OCI-LY3 (cell line): Measurements from ENCODE around the gene ZCCHC24.

ENCODE experiments used
- H2AFZ ChIP-seq: fragments of 200-600, 300-600 bp; shearing (Covaris generic); 2 replicates; pipeline ENCODE4 v1.6.0; 2014; ENCODE audit warnings: antibody characterized with exemption, low read depth, low read length
- H3K27ac ChIP-seq: fragments of 200-600, 300-600 bp; sonication (generic); 2 replicates; pipeline ENCODE4 v1.5.1; 2014; ENCODE audit warnings: mild to moderate bottlenecking, low read length, moderate library complexity, mixed read lengths
- H3K27me3 ChIP-seq: fragments of 200-600, 300-600 bp; sonication (generic); 2 replicates; pipeline ENCODE4 v1.6.1; 2014; ENCODE audit warnings: low read depth, low read length, mixed read lengths
- H3K36me3 ChIP-seq: fragments of 200-600, 300-600 bp; sonication (generic); replicated peaks from 2 replicates; pipeline ENCODE3; 2014; ENCODE audit warnings: low read depth, low read length, mixed read lengths
- H3K4me1 ChIP-seq: fragments of 300-600, 200-600 bp; sonication (generic); 2 replicates; pipeline ENCODE4 v1.6.1; 2014; ENCODE audit warnings: low read length, mixed read lengths
- H3K4me2 ChIP-seq: fragments of 200-600, 300-600 bp; sonication (generic); 2 replicates; pipeline ENCODE4 v1.6.1; 2014; ENCODE audit warnings: low read length, mixed read lengths
- H3K4me3 ChIP-seq: fragments of 300-600, 200-600 bp; sonication (generic); 2 replicates; pipeline ENCODE4 v1.5.1; 2014; ENCODE audit warnings: antibody characterized with exemption, mild to moderate bottlenecking, low read length, moderate library complexity
- H3K79me2 ChIP-seq: fragments of 300-600, 200-600 bp; shearing (Covaris generic); 2 replicates; pipeline ENCODE4 v1.6.1; 2014; ENCODE audit warnings: mild to moderate bottlenecking, low read length, mixed read lengths
- H3K9ac ChIP-seq: fragments of 300-600, 200-600 bp; shearing (Covaris generic); 2 replicates; pipeline ENCODE4 v1.6.0; 2014; ENCODE audit warnings: mild to moderate bottlenecking, low read length, moderate library complexity
- H3K9me3 ChIP-seq: fragments of 200-600, 300-600 bp; shearing (Covaris generic); 2 replicates; pipeline ENCODE4 v1.6.1; 2014; ENCODE audit warnings: low read length, mixed read lengths; ENCODE audit not compliant: insufficient read depth
- H4K20me1 ChIP-seq: fragments of 200-600, 300-600 bp; sonication (generic); 2 replicates; pipeline ENCODE4 v1.6.1; 2016; ENCODE audit warnings: low read length, mixed read lengths; ENCODE audit not compliant: insufficient read depth
- EZH2phosphoT487 ChIP-seq: fragments of 200-600 bp; shearing (Covaris generic); IDR thresholded peaks from 2 replicates; pipeline ENCODE4 v1.6.1; 2018; ENCODE audit warnings: antibody characterized with exemption, mixed run types, low read depth
- TF ChIP-seq, protein P1 (sequence below): fragments of 200-600, 300-600 bp; sonication (generic); IDR thresholded peaks from 2 replicates; pipeline ENCODE4 v1.5.1; 2014; ENCODE audit warnings: antibody characterized with exemption, low read length, low read depth

The ZCCHC24 gene

DNA sequence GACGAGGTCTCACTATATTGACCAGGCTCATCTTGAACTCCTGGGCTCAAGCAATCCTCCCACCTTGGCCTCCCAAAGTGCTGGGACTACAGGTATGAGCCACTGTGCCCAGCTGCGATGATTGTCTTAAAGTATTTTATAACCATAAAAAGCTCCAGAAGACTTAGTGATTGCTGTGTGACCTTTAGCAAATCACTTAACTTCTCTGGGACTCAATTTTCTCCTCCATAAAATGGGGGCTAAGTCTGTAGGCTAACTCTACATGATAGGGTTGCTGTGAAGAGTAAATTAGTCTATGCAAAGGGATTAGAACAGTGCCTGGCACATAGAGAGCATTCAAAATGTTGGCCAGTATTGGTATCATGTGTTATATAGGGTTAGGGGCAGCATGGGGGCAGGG, 55.4 kb downstream of the ZCCHC24 start:
- Histone ChIP-seq H3K4me2 (no peak overlapping the region), H3K9me3 (no peaks in the 10 kb centered on the region), H4K20me1 (no peaks in the 10 kb centered on the region), H3K27me3 (no peaks in the 10 kb centered on the region), H2AFZ (no peak overlapping the region), H3K27ac (no peak overlapping the region), H3K4me1 (peaks cover 10% of the 10 kb centered on the region), H3K9ac (no peak overlapping the region), H3K79me2 (no peaks in the 10 kb centered on the region), H3K4me3 (no peak overlapping the region), H3K36me3 (no peaks in the 10 kb centered on the region)
- TF ChIP-seq EZH2phosphoT487: no peak

DNA sequence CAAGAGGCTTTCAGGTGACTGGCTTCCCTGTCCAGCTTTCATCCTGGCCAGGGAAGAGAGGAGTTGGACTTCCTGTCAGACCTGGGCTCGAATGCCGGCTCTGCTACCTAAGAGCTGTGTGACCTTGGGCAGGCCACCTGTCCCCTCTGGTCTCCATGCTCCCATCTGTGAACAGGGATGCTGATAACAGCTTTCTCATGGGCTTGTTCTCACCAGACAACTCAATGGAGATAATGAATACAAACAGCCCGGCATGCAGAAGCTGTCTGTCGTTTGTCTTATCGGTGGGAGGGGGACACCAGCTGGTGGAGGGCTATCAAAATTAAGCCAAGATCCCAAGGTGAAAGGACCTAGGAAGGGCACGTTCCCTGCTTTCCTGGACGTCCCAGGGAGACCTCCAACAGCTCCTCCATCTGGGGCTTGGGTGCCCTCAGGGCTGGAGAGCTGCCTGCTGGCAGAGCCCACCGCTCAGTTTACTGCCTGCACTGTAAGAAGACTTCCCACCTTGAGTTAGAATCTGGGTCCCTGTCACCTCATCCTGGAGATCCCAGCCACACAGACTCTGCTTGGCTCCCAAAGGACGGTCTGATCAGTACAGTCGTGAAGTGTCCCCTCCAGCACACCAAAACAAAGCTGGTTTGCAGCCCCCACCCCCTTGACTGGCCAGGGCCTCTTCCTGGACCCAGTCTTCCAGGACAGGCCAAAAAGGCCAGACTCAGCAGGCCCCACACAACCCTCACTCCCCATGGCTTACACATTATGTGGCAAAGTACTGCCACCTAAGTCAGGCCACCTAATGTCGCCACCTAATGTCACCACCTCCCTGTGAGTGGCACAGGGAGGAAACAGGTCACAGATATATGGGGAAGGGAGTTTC, 57.2 kb downstream of the ZCCHC24 start:
- Histone ChIP-seq H3K9me3 (no peaks in the 10 kb centered on the region), H3K9ac (no peak overlapping the region), H3K36me3 (no peaks in the 10 kb centered on the region), H3K4me2 (no peak overlapping the region), H3K79me2 (no peaks in the 10 kb centered on the region), H4K20me1 (no peaks in the 10 kb centered on the region), H2AFZ (no peak overlapping the region), H3K4me1 (peaks cover 10% of the 10 kb centered on the region), H3K4me3 (no peak overlapping the region), H3K27ac (no peak overlapping the region), H3K27me3 (no peaks in the 10 kb centered on the region)
- TF ChIP-seq EZH2phosphoT487: no peak
- TF ChIP-seq, protein P1, sequence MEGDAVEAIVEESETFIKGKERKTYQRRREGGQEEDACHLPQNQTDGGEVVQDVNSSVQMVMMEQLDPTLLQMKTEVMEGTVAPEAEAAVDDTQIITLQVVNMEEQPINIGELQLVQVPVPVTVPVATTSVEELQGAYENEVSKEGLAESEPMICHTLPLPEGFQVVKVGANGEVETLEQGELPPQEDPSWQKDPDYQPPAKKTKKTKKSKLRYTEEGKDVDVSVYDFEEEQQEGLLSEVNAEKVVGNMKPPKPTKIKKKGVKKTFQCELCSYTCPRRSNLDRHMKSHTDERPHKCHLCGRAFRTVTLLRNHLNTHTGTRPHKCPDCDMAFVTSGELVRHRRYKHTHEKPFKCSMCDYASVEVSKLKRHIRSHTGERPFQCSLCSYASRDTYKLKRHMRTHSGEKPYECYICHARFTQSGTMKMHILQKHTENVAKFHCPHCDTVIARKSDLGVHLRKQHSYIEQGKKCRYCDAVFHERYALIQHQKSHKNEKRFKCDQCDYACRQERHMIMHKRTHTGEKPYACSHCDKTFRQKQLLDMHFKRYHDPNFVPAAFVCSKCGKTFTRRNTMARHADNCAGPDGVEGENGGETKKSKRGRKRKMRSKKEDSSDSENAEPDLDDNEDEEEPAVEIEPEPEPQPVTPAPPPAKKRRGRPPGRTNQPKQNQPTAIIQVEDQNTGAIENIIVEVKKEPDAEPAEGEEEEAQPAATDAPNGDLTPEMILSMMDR: no peak

DNA sequence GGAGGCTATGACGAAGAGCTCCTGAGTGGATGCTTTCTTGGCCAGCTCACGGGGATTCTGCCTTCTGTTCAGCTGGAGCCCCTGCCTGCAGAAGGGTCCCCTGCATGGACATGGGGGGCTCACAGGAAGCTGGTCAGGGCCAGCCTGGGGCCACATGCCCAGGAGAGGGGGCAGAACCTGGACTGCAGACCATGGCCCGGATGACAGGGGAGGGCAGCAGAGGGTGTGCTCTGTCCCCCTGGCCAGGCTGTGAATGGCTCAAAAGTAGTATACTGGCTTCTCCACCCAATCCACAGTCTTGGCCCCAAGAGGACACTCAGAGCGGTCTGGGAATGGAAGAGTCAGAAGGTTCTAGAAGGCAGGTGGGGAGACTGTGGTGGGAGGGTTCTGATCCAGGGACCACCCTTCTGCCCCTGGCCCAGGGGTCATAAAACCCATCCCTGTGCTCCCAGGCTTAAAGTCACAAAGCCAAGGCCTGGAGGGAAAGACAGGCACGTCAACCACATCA, 57.9 kb downstream of the ZCCHC24 start:
- Histone ChIP-seq H3K9ac (no peak overlapping the region), H3K27me3 (no peaks in the 10 kb centered on the region), H3K9me3 (no peaks in the 10 kb centered on the region), H3K4me3 (no peak overlapping the region), H4K20me1 (no peaks in the 10 kb centered on the region), H3K79me2 (no peaks in the 10 kb centered on the region), H3K36me3 (no peaks in the 10 kb centered on the region), H3K27ac (no peak overlapping the region), H3K4me2 (no peak overlapping the region), H2AFZ (no peak overlapping the region), H3K4me1 (peaks cover 10% of the 10 kb centered on the region)
- TF ChIP-seq, protein P1: no peak
- no peak for TF ChIP-seq EZH2phosphoT487

DNA sequence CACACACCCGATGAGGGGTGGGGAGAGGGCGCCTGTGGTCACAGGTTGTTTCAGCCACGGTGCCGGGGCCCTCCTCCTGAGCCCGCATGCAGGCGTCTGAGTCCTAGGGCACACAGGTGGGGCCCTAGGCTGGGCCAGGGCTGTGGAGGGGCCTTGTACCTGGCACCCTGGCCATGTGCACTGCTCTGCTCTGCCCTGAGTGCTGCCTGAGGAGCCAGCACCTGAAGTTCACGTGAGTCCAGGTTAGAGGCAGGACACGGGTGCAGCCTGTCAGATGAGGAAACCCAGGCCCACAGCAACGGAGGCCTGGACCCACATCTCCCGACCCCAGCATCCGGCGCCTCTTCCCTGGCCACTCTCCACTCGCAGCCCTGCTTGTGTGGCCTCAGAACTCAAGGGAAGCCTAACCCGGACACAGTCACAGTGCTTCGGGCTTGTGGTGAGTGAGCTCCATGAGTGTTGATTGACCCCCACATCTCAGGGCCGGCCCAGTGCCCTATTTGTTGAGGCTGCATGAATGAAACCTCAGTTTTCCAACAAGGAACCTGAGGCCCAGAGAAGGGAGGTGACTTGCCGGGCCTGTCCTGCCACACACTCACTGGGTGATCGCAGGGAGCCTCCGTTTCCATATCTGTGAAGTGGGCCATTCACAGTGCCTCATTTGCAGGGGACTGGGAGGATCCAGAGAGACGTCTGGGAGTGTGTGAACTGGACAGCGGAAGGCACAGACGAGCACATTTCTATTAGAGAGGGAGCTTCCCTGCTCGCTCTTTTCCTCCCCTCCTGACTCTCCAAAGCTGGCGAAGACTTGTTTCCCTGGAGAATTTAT, 58.6 kb downstream of the ZCCHC24 start:
- no peak overlapping the region for H2AFZ ChIP-seq
- H3K36me3 ChIP-seq: no peaks in the 10 kb centered on the region
- H3K27ac ChIP-seq: no peak overlapping the region
- peaks cover 10% of the 10 kb centered on the region for H3K4me1 ChIP-seq
- H3K9ac ChIP-seq: no peak overlapping the region
- H3K9me3 ChIP-seq: no peaks in the 10 kb centered on the region
- TF ChIP-seq, protein P1: no peak
- no peak for TF ChIP-seq EZH2phosphoT487
- no peak overlapping the region for H3K4me2 ChIP-seq
- H4K20me1 ChIP-seq: no peaks in the 10 kb centered on the region
- H3K27me3 ChIP-seq: no peaks in the 10 kb centered on the region
- H3K4me3 ChIP-seq: no peak overlapping the region
- H3K79me2 ChIP-seq: no peaks in the 10 kb centered on the region
